ENCODE data around the gene KBTBD4. TPM values are rescaled to one million over a fixed set of nuclear protein-coding genes. Genes with fewer than 3 reads are reported as not detected.

The KBTBD4 gene
- total RNA-seq, 4 donors from 2014 or later = 9.7 to 36.3 (median 18.5) TPM

- H3K27me3 ChIP-seq = no peaks in the 10 kb centered on the region
- no peak overlapping the region for H3K4me3 ChIP-seq
- H3K4me1 ChIP-seq = no peaks in the 10 kb centered on the region
- intact Hi-C loops (cut with DNase I; ENCODE audit: low total_unique reads) = no loop called here
- no peak for DNase-seq
- H3K9me3 ChIP-seq = no peaks in the 10 kb centered on the region
- peak overlapping the region; percentile 22 to 35 for H3K27ac ChIP-seq
- no peak for TF ChIP-seq POLR2A (IDR thresholded peaks at IDR 0.05)
- TF ChIP-seq, protein P1, sequence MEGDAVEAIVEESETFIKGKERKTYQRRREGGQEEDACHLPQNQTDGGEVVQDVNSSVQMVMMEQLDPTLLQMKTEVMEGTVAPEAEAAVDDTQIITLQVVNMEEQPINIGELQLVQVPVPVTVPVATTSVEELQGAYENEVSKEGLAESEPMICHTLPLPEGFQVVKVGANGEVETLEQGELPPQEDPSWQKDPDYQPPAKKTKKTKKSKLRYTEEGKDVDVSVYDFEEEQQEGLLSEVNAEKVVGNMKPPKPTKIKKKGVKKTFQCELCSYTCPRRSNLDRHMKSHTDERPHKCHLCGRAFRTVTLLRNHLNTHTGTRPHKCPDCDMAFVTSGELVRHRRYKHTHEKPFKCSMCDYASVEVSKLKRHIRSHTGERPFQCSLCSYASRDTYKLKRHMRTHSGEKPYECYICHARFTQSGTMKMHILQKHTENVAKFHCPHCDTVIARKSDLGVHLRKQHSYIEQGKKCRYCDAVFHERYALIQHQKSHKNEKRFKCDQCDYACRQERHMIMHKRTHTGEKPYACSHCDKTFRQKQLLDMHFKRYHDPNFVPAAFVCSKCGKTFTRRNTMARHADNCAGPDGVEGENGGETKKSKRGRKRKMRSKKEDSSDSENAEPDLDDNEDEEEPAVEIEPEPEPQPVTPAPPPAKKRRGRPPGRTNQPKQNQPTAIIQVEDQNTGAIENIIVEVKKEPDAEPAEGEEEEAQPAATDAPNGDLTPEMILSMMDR (IDR thresholded peaks at IDR 0.05) = no peak
- H3K36me3 ChIP-seq = no peaks in the 10 kb centered on the region
Observed at GRCh38 chr11:47606731-47607130, 28.0 kb upstream of the KBTBD4 start.

GRCh38 chr11:47605921-47606320 lies 27.2 kb upstream of the KBTBD4 start:
- Histone ChIP-seq H3K9me3 (no peaks in the 10 kb centered on the region), H3K36me3 (no peaks in the 10 kb centered on the region), H3K27me3 (no peaks in the 10 kb centered on the region), H3K27ac (no peak overlapping the region), H3K4me1 (no peaks in the 10 kb centered on the region), H3K4me3 (no peak overlapping the region)
- intact Hi-C loops (cut with DNase I; ENCODE audit: low total_unique reads) = no loop called here
- TF ChIP-seq POLR2A (IDR thresholded peaks at IDR 0.05) = no peak
- TF ChIP-seq, protein P1 (IDR thresholded peaks at IDR 0.05) = no peak
- no peak for DNase-seq

GRCh38 chr11:47603295-47603694 lies 24.5 kb upstream of the KBTBD4 start:
- intact Hi-C loops (cut with DNase I; ENCODE audit: low total_unique reads) = no loop called here
- TF ChIP-seq, protein P1 (IDR thresholded peaks at IDR 0.05) = no peak
- TF ChIP-seq POLR2A (IDR thresholded peaks at IDR 0.05) = no peak
- no peaks in the 10 kb centered on the region for H3K4me1 ChIP-seq
- no peak for DNase-seq
- H3K27ac ChIP-seq = no peak overlapping the region
- no peaks in the 10 kb centered on the region for H3K27me3 ChIP-seq
- no peak overlapping the region for H3K4me3 ChIP-seq
- H3K9me3 ChIP-seq = no peaks in the 10 kb centered on the region
- no peaks in the 10 kb centered on the region for H3K36me3 ChIP-seq

- Histone ChIP-seq H3K36me3 (no peaks in the 10 kb centered on the region), H3K27ac (no peak overlapping the region), H3K4me1 (no peaks in the 10 kb centered on the region), H3K27me3 (no peaks in the 10 kb centered on the region), H3K4me3 (no peak overlapping the region), H3K9me3 (no peaks in the 10 kb centered on the region)
- TF ChIP-seq, protein P1 (IDR thresholded peaks at IDR 0.05) = no peak
- no peak for TF ChIP-seq POLR2A (IDR thresholded peaks at IDR 0.05)
- no peak for DNase-seq
- intact Hi-C loops (cut with DNase I; ENCODE audit: low total_unique reads) = no loop called here
Observed at GRCh38 chr11:47599902-47600301, 21.1 kb upstream of the KBTBD4 start.

GRCh38 chr11:47595967-47596366 lies 17.2 kb upstream of the KBTBD4 start:
- Histone ChIP-seq H3K4me1 (peaks cover 0 to 12% of the 10 kb centered on the region in 2 donors), H3K27ac (no peak overlapping the region), H3K36me3 (no peaks in the 10 kb centered on the region), H3K9me3 (no peaks in the 10 kb centered on the region), H3K27me3 (no peaks in the 10 kb centered on the region), H3K4me3 (no peak overlapping the region)
- TF ChIP-seq POLR2A (IDR thresholded peaks at IDR 0.05) = no peak
- intact Hi-C loops (cut with DNase I; ENCODE audit: low total_unique reads) = no loop called here
- DNase-seq = no peak

GRCh38 chr11:47595029-47595428 lies 16.3 kb upstream of the KBTBD4 start:
- Histone ChIP-seq H3K36me3 (no peaks in the 10 kb centered on the region), H3K4me1 (peaks cover 0 to 12% of the 10 kb centered on the region in 2 donors), H3K27ac (no peak overlapping the region), H3K27me3 (no peaks in the 10 kb centered on the region), H3K9me3 (no peaks in the 10 kb centered on the region), H3K4me3 (no peak overlapping the region)
- intact Hi-C loops (cut with DNase I; ENCODE audit: low total_unique reads) = no loop called here
- DNase-seq = no peak
- TF ChIP-seq POLR2A (IDR thresholded peaks at IDR 0.05) = no peak
- TF ChIP-seq, protein P1 (IDR thresholded peaks at IDR 0.05) = no peak
